Keratinocyte (primary cell): ENCODE measurements around the gene RBFOX2.

Experiments
- EZH2 ChIP-seq: IDR thresholded peaks from one replicate; pipeline ENCODE4 v1.6.1; 2012; ENCODE audit warnings: inconsistent platforms, mild to moderate bottlenecking, low read length, moderate library complexity
- TF ChIP-seq, protein P1 (sequence below), 3 experiments: IDR thresholded peaks in 1 of 3; conservative IDR thresholded peaks in 1 of 3; optimal IDR thresholded peaks in 1 of 3; 2 replicates in 2 of 3; 3 replicates in 1 of 3; pipeline versions ENCODE3 to v1.5.1; 2011; ENCODE audit warnings: low read length in 3 of 3, mild to moderate bottlenecking in 3 of 3, moderate library complexity in 2 of 3, control low read depth in 1 of 3, inconsistent platforms in 1 of 3; ENCODE audit not compliant: insufficient read depth in 2 of 3; ENCODE audit errors: extremely low read depth in 1 of 3

DNA sequence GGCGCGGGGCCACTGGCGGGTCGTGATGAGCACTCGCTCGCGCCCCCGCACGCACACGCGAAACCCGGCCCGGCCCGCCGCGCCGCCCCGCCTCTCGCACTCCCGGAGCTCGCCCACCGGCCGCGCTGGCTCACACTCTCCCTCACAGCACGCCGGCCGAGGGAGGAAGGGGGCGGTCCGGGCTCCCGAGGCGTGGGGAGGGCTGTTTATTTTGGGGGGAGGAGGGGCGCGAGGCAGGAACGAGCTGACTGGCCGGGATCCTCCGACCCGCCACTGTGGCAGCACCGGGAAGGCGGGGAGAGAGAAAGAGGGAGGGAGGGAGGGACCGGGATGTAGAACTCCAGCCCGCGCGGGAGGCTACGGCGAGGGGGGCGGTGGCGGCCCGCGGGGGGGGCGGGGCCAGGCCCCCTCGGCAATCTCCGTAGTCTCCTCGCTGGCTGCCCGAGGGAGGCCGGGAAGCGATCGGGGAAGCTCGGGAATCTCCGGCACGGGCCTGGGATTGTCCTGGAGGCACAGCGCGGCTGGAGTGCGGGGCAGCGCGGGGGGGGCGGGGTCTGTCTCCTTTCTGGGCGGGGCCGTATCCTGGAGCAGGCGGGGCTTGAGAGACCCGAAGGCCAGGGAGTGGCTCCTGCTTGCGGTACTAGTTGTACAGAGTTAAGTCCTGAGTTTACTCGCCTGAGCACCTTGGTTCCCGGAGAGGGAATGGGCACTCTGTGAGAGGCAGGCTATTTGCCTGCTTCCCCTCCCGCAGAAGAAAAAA is at the start of gene RBFOX2:
- TF ChIP-seq, protein P1, sequence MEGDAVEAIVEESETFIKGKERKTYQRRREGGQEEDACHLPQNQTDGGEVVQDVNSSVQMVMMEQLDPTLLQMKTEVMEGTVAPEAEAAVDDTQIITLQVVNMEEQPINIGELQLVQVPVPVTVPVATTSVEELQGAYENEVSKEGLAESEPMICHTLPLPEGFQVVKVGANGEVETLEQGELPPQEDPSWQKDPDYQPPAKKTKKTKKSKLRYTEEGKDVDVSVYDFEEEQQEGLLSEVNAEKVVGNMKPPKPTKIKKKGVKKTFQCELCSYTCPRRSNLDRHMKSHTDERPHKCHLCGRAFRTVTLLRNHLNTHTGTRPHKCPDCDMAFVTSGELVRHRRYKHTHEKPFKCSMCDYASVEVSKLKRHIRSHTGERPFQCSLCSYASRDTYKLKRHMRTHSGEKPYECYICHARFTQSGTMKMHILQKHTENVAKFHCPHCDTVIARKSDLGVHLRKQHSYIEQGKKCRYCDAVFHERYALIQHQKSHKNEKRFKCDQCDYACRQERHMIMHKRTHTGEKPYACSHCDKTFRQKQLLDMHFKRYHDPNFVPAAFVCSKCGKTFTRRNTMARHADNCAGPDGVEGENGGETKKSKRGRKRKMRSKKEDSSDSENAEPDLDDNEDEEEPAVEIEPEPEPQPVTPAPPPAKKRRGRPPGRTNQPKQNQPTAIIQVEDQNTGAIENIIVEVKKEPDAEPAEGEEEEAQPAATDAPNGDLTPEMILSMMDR (optimal IDR thresholded peaks at IDR 0.05 in 1 of 3, IDR thresholded peaks at IDR 0.05 in 1 of 3, conservative IDR thresholded peaks at IDR 0.05 in 1 of 3; ENCODE audit: extremely low read depth in 1 of 3, insufficient read depth in 2 of 3, low read length in 3 of 3) = no peak
- TF ChIP-seq EZH2 = no peak
